Gastroesophageal sphincter (tissue), 4 donors: ENCODE results near the gene EIF6. TPM values are rescaled to one million over a fixed set of nuclear protein-coding genes. Genes with fewer than 3 reads are reported as not detected.

Experiments
- ATAC-seq: fragments of 150-250 bp; one replicate; pipeline ENCODE4 v1.9.1; 2016; ENCODE audit warnings: mild to moderate bottlenecking, moderate library complexity
- H3K27ac ChIP-seq, 4 donors: fragments of 200-600 bp; sonication (generic) in 3 of 4; 1 replicate in 3 of 4; 2 replicates in 1 of 4; pipeline ENCODE4 v1.5.1; 2016 to 2019
- H3K27me3 ChIP-seq: fragments of 200-600 bp; sonication (generic); one replicate; pipeline ENCODE4 v1.5.1; 2019
- H3K36me3 ChIP-seq, 2 donors: fragments of 200-600 bp; sonication (generic); one replicate each; pipeline ENCODE4 v1.5.1; 2019; ENCODE audit warnings: control low read depth in 1 of 2
- H3K4me1 ChIP-seq, 3 donors: fragments of 200-600 bp; sonication (generic); 1 replicate in 2 of 3; 2 replicates in 1 of 3; pipeline ENCODE4 v1.5.1; 2016 to 2019; ENCODE audit warnings: control low read depth in 2 of 3
- H3K4me3 ChIP-seq, 2 donors: fragments of 200-600 bp; sonication (generic); one replicate each; pipeline ENCODE4 v1.5.1; 2019; ENCODE audit warnings: mild to moderate bottlenecking in 1 of 2, moderate library complexity in 1 of 2
- H3K9me3 ChIP-seq, 3 donors: fragments of 200-600 bp; sonication (generic); one replicate each; pipeline ENCODE4 v1.5.1; 2017 to 2019; ENCODE audit warnings: control low read depth in 2 of 3
- CTCF ChIP-seq, 4 experiments: fragments of 200-600 bp in 2 of 4; fragments of 450-650 bp in 2 of 4; sonication (generic) in 1 of 4; IDR thresholded peaks; one replicate each; pipeline ENCODE4 v1.5.1; 2017 to 2019; ENCODE audit warnings: antibody characterized with exemption in 4 of 4, mild to moderate bottlenecking in 2 of 4, moderate library complexity in 2 of 4
- EP300 ChIP-seq: sonication (generic); formaldehyde crosslinking; IDR thresholded peaks from one replicate; pipeline ENCODE4 v1.6.1; 2017; ENCODE audit warnings: antibody characterized with exemption, mild to moderate bottlenecking
- POLR2A ChIP-seq, 2 donors: fragments of 450-650 bp; IDR thresholded peaks; one replicate each; pipeline ENCODE4 v1.6.1; 2017; ENCODE audit warnings: antibody characterized with exemption in 2 of 2, mild to moderate bottlenecking in 2 of 2, moderate library complexity in 1 of 2
- POLR2AphosphoS5 ChIP-seq: sonication (generic); formaldehyde crosslinking; IDR thresholded peaks from one replicate; pipeline ENCODE4 v1.6.1; 2017; ENCODE audit warnings: antibody characterized with exemption
- WGBS, 2 donors: methylation state at CpG; one replicate each; pipeline ENCODE4 v1.1.5; 2018; ENCODE audit warnings: low coverage in 1 of 2; 5-methylcytosine and 5-hydroxymethylcytosine counted together
- total RNA-seq, 4 donors: library from RNA; depleted of rRNA; stranded (reverse); fragments of >200 nt; gene quantifications; one replicate each; pipeline ENCODE4 v1.1.0, GENCODE V29; 2016

Gene EIF6
- total RNA-seq, 4 donors from 2014 or later = 66.0 to 92.4 (median 80.8) TPM

- Histone ChIP-seq H3K27me3 (no peaks in the 10 kb centered on the region), H3K27ac (no peak overlapping the region), H3K9me3 (no peaks in the 10 kb centered on the region), H3K36me3 (peaks cover 0 to 31% of the 10 kb centered on the region in 2 donors), H3K4me3 (no peak overlapping the region), H3K4me1 (no peaks in the 10 kb centered on the region)
- 43 to 68% methylated on average over 2 of the region's 2 CpGs for WGBS, 2 donors
- TF ChIP-seq POLR2AphosphoS5 (no peak), POLR2A (IDR thresholded peaks at IDR 0.05) (no peak), CTCF (IDR thresholded peaks at IDR 0.05) (no peak), EP300 (no peak)
- ATAC-seq = no peak
Measured at GRCh38 chr20:35252037-35252461, 32.5 kb downstream of the EIF6 start.

- no peaks in the 10 kb centered on the region for H3K4me1 ChIP-seq
- H3K27me3 ChIP-seq = no peaks in the 10 kb centered on the region
- no peak for TF ChIP-seq POLR2A (IDR thresholded peaks at IDR 0.05)
- no peak for TF ChIP-seq EP300
- TF ChIP-seq POLR2AphosphoS5 = no peak
- no peak for TF ChIP-seq CTCF (IDR thresholded peaks at IDR 0.05)
- H3K27ac ChIP-seq = no peak overlapping the region
- H3K4me3 ChIP-seq = no peak overlapping the region
- H3K36me3 ChIP-seq = peaks cover 0 to 34% of the 10 kb centered on the region in 2 donors
- WGBS, 2 donors = 94 to 100% methylated on average over 1 to 2 of the region's 2 CpGs
- ATAC-seq = no peak
- H3K9me3 ChIP-seq = no peaks in the 10 kb centered on the region
Measured at GRCh38 chr20:35251613-35251940, 33.0 kb downstream of the EIF6 start.

DNA sequence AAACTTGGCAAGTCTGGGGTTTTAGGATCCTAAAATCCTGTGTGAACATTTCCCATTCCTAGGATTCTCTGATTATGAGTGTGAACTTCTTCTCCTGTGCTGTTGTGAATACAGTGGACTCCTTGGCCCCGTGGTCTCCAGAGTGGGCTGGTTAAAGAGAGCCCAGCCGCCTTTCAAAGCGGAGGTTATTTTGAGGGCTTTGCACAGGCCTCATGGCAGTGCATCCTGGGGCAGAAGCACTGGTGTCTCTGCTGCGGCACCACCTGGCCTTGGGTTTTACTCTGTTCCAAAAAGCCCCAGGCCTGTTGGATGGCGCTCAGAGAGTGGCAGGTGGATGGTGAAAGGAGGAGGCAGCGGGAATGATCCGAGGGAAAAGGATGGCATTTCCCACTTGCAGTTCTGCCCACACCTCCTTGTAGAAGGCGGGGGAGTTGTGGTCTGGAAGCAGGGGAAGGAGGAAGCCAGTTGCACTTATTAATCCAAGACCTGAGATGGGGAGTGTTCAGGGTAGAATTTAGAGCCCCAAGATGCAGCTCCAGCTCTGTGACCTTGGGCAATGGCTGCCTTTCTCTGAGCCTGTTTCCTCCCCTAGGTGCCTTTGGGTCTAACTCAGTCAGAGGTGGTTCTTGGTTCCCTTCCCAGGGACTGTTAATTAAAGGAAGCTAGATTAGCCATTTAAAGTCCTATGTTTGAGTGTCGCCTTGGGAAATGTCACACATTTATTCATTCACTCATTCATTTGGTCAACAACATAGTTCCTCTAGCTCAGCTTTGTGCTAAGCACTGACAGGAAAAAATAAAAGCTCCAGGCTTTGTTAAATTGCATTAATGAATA, 35.7 kb downstream of the EIF6 start:
- no peak for ATAC-seq
- Histone ChIP-seq H3K27ac (no peak overlapping the region), H3K36me3 (peaks cover 0 to 18% of the 10 kb centered on the region in 2 donors), H3K4me3 (no peak overlapping the region), H3K27me3 (no peaks in the 10 kb centered on the region), H3K4me1 (no peaks in the 10 kb centered on the region), H3K9me3 (no peaks in the 10 kb centered on the region)
- no peak for TF ChIP-seq EP300
- no peak for TF ChIP-seq POLR2A (IDR thresholded peaks at IDR 0.05)
- TF ChIP-seq CTCF (IDR thresholded peaks at IDR 0.05) = no peak
- TF ChIP-seq POLR2AphosphoS5 = no peak
- 85 to 96% methylated on average over 1 to 4 of the region's 9 CpGs for WGBS, 2 donors

GRCh38 chr20:35246723-35247122, 37.8 kb downstream of the EIF6 start:
- no peak for ATAC-seq
- WGBS, 2 donors = 91 to 97% methylated on average over 5 to 6 of the region's 12 CpGs
- TF ChIP-seq EP300 (no peak), POLR2A (IDR thresholded peaks at IDR 0.05) (no peak), POLR2AphosphoS5 (no peak), CTCF (IDR thresholded peaks at IDR 0.05) (no peak)
- Histone ChIP-seq H3K27me3 (no peaks in the 10 kb centered on the region), H3K4me3 (no peak overlapping the region), H3K4me1 (no peaks in the 10 kb centered on the region), H3K27ac (no peak overlapping the region), H3K36me3 (peaks cover 0 to 13% of the 10 kb centered on the region in 2 donors), H3K9me3 (no peaks in the 10 kb centered on the region)

GRCh38 chr20:35243986-35244385, 40.6 kb downstream of the EIF6 start:
- 65% methylated on average over 2 of the region's 2 CpGs; no CpG with 5 or more reads in 1 of the 2 donors for WGBS, 2 donors
- H3K27me3 ChIP-seq = no peaks in the 10 kb centered on the region
- ATAC-seq = no peak
- H3K9me3 ChIP-seq = no peaks in the 10 kb centered on the region
- H3K4me3 ChIP-seq = no peak overlapping the region
- H3K4me1 ChIP-seq = no peaks in the 10 kb centered on the region
- no peak overlapping the region for H3K27ac ChIP-seq
- H3K36me3 ChIP-seq = peaks cover 0 to 8% of the 10 kb centered on the region in 2 donors
- TF ChIP-seq CTCF (IDR thresholded peaks at IDR 0.05) = no peak
- TF ChIP-seq EP300 = no peak
- no peak for TF ChIP-seq POLR2AphosphoS5
- TF ChIP-seq POLR2A (IDR thresholded peaks at IDR 0.05) = no peak
